PC-3 (cell line): ENCODE measurements around the gene RAB26.

Experiments used
- EZH2 ChIP-seq: fragments of 300-600 bp; sonication (generic); IDR thresholded peaks from one replicate; pipeline ENCODE4 v1.6.1; 2017; ENCODE audit warnings: antibody characterized with exemption, mild to moderate bottlenecking, low read length; ENCODE audit not compliant: unreplicated experiment
- EZH2phosphoT487 ChIP-seq: fragments of 300-600 bp; sonication (generic); IDR thresholded peaks from 2 replicates; pipeline ENCODE4 v1.6.1; 2018; ENCODE audit warnings: mild to moderate bottlenecking, antibody characterized with exemption, low read length, borderline replicate concordance
- TF ChIP-seq, protein P1 (sequence below): fragments of 300-600 bp; sonication (generic); conservative IDR thresholded peaks from 2 replicates; pipeline ENCODE4 v1.5.1; 2017; ENCODE audit warnings: antibody characterized with exemption, low read depth, mild to moderate bottlenecking, low read length

DNA sequence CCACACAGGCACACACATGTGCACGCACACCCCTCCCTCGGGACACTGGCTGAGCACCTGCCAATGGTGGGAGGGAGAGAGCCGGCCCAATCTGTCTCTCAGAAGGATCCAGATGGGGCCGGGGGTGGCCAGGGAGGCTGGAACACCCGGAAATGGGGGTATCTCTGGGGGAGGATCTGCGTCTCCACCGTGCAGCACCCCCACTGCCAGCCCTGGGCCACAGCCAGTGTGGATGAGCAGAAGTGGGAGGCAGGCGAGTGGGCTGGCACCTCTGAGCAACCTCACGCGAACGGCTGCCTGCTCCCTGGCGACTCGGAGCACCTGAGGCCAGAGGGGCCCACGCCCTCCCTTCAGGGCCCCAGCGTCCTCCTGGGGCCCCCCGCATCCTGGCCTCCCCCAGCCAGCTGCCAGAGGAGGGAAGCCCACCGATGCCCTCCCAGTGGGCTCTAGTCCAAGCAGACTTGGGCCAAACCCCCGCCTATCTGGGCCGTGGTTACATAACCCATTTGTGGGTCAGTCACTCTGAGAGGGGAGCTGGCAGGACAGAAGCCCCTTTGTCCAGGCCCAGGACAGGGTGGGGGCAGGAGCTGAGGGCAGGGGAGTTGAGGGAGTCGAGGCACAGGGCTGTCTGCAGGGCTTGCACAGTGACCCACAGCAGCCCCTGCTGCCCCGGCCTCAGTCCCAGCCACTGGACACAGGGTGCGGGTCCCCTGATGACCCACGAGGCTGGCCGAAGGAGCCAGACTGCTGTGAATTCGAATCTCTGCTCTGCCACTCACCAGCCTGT lies 42.4 kb downstream of the RAB26 start:
- TF ChIP-seq EZH2phosphoT487 = no peak
- TF ChIP-seq, protein P1, sequence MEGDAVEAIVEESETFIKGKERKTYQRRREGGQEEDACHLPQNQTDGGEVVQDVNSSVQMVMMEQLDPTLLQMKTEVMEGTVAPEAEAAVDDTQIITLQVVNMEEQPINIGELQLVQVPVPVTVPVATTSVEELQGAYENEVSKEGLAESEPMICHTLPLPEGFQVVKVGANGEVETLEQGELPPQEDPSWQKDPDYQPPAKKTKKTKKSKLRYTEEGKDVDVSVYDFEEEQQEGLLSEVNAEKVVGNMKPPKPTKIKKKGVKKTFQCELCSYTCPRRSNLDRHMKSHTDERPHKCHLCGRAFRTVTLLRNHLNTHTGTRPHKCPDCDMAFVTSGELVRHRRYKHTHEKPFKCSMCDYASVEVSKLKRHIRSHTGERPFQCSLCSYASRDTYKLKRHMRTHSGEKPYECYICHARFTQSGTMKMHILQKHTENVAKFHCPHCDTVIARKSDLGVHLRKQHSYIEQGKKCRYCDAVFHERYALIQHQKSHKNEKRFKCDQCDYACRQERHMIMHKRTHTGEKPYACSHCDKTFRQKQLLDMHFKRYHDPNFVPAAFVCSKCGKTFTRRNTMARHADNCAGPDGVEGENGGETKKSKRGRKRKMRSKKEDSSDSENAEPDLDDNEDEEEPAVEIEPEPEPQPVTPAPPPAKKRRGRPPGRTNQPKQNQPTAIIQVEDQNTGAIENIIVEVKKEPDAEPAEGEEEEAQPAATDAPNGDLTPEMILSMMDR = no peak
- no peak for TF ChIP-seq EZH2
